Measurements from ENCODE around the gene MATN1.

DNA sequence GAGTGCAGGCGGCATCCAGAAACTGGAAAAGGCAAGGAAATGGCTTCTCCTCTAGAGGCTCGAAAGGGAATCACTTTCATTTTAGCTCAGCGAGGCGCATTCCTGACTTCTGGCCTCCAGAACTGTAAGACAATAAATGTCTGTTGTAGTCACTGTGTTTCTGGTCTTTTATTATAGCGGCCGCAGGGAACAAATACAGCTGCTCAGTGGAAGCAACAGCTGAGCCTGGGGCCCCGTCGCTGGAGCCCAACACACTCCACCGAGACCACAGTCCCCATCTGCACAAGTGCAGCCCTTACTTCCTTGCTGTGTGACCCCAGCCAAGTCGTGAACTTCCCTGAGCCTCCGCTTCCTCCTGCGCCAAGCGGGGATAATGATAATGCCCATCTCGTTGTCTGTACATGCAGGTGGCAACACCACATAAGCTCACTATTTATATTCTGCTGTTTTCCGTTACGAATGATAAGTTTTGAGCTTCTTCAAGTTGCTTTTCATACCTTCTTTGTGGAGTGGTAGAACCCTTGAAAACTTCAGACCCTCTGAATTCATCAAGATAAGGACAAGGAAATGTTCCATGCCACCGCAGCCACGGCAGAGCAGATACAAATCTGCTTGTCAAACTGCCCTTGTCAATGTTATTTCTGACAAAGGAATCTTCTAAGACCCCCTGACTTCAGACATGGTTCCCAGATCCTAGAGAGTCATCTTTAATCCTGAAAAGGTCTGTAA, 37.4 kb upstream of the MATN1 start:
- TF ChIP-seq, protein P1, sequence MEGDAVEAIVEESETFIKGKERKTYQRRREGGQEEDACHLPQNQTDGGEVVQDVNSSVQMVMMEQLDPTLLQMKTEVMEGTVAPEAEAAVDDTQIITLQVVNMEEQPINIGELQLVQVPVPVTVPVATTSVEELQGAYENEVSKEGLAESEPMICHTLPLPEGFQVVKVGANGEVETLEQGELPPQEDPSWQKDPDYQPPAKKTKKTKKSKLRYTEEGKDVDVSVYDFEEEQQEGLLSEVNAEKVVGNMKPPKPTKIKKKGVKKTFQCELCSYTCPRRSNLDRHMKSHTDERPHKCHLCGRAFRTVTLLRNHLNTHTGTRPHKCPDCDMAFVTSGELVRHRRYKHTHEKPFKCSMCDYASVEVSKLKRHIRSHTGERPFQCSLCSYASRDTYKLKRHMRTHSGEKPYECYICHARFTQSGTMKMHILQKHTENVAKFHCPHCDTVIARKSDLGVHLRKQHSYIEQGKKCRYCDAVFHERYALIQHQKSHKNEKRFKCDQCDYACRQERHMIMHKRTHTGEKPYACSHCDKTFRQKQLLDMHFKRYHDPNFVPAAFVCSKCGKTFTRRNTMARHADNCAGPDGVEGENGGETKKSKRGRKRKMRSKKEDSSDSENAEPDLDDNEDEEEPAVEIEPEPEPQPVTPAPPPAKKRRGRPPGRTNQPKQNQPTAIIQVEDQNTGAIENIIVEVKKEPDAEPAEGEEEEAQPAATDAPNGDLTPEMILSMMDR (IDR thresholded peaks at IDR 0.05; ENCODE audit: insufficient read depth, low read length), result no peak
- no peak for TF ChIP-seq POLR2AphosphoS5 (IDR thresholded peaks at IDR 0.05; ENCODE audit: low read depth)
- TF ChIP-seq, protein P2, sequence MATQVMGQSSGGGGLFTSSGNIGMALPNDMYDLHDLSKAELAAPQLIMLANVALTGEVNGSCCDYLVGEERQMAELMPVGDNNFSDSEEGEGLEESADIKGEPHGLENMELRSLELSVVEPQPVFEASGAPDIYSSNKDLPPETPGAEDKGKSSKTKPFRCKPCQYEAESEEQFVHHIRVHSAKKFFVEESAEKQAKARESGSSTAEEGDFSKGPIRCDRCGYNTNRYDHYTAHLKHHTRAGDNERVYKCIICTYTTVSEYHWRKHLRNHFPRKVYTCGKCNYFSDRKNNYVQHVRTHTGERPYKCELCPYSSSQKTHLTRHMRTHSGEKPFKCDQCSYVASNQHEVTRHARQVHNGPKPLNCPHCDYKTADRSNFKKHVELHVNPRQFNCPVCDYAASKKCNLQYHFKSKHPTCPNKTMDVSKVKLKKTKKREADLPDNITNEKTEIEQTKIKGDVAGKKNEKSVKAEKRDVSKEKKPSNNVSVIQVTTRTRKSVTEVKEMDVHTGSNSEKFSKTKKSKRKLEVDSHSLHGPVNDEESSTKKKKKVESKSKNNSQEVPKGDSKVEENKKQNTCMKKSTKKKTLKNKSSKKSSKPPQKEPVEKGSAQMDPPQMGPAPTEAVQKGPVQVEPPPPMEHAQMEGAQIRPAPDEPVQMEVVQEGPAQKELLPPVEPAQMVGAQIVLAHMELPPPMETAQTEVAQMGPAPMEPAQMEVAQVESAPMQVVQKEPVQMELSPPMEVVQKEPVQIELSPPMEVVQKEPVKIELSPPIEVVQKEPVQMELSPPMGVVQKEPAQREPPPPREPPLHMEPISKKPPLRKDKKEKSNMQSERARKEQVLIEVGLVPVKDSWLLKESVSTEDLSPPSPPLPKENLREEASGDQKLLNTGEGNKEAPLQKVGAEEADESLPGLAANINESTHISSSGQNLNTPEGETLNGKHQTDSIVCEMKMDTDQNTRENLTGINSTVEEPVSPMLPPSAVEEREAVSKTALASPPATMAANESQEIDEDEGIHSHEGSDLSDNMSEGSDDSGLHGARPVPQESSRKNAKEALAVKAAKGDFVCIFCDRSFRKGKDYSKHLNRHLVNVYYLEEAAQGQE (IDR thresholded peaks at IDR 0.05; ENCODE audit: insufficient replicate concordance, low read depth), result no peak
- no peak; the same call in 1 of the 2 replicates for TF ChIP-seq SPI1 (IDR thresholded peaks at IDR 0.05; ENCODE audit: borderline replicate concordance, low read depth)
